ENCODE measurements around the gene ELFN2.
"Not testable (repeated sequence)": the region's sequence is repeated elsewhere in the genome, so short reads cannot be mapped to it uniquely, and the experiment has no call there.

Gene ELFN2

GRCh38 chr22:37329238-37330140 is 97.8 kb downstream of the ELFN2 start:
- Histone ChIP-seq H3K9me3 (ENCODE audit: control insufficient read depth, low read length) (no peaks in the 10 kb centered on the region), H3K4me2 (ENCODE audit: low read length) (no peak overlapping the region), H3K9ac (no peak overlapping the region), H3K27me3 (ENCODE audit: control insufficient read depth, insufficient read depth, low read length) (peaks cover 18% of the 10 kb centered on the region), H2AFZ (no peak overlapping the region), H3K27ac (no peak overlapping the region), H3K4me1 (no peaks in the 10 kb centered on the region), H3K36me3 (ENCODE audit: control insufficient read depth, insufficient read depth, low read length) (no peaks in the 10 kb centered on the region), H3K4me3 (ENCODE audit: low read depth, low read length) (no peak overlapping the region), H3K79me2 (no peaks in the 10 kb centered on the region)
- no peak for TF ChIP-seq CTCF (IDR thresholded peaks at IDR 0.05)

- not testable (repeated sequence) for H3K27ac ChIP-seq; H3K4me3 ChIP-seq (ENCODE audit: low read depth, low read length); H3K9ac ChIP-seq; H3K36me3 ChIP-seq (ENCODE audit: control insufficient read depth, insufficient read depth, low read length); H3K79me2 ChIP-seq; H2AFZ ChIP-seq; H3K9me3 ChIP-seq (ENCODE audit: control insufficient read depth, low read length); H3K4me2 ChIP-seq (ENCODE audit: low read length); H3K4me1 ChIP-seq
- H3K27me3 ChIP-seq (ENCODE audit: control insufficient read depth, insufficient read depth, low read length) = peaks cover 14% of the 10 kb centered on the region
These were observed 98.6 kb downstream of the ELFN2 start for GRCh38 chr22:37328538-37329237.

GRCh38 chr22:37328017-37328416 is 99.3 kb downstream of the ELFN2 start:
- Histone ChIP-seq H3K36me3 (ENCODE audit: control insufficient read depth, insufficient read depth, low read length) (no peaks in the 10 kb centered on the region), H3K4me1 (no peaks in the 10 kb centered on the region), H3K27ac (no peak overlapping the region), H2AFZ (no peak overlapping the region), H3K4me2 (ENCODE audit: low read length) (no peak overlapping the region), H3K79me2 (no peaks in the 10 kb centered on the region), H3K9me3 (ENCODE audit: control insufficient read depth, low read length) (no peaks in the 10 kb centered on the region), H3K4me3 (ENCODE audit: low read depth, low read length) (no peak overlapping the region), H3K27me3 (ENCODE audit: control insufficient read depth, insufficient read depth, low read length) (peaks cover 14% of the 10 kb centered on the region), H3K9ac (no peak overlapping the region)
- TF ChIP-seq CTCF (IDR thresholded peaks at IDR 0.05) = no peak

- Histone ChIP-seq H2AFZ (no peak overlapping the region), H3K27ac (no peak overlapping the region)
- no peak for TF ChIP-seq CTCF (IDR thresholded peaks at IDR 0.05)
These were observed 100.6 kb downstream of the ELFN2 start for GRCh38 chr22:37326726-37327125.

GRCh38 chr22:37325039-37325395 is 102.3 kb downstream of the ELFN2 start:
- peaks cover 10% of the 10 kb centered on the region for H3K27me3 ChIP-seq (ENCODE audit: control insufficient read depth, insufficient read depth, low read length)
- H2AFZ ChIP-seq = no peak overlapping the region
- no peaks in the 10 kb centered on the region for H3K4me1 ChIP-seq
- no peak overlapping the region for H3K27ac ChIP-seq
- H3K9me3 ChIP-seq (ENCODE audit: control insufficient read depth, low read length) = no peaks in the 10 kb centered on the region
- TF ChIP-seq CTCF (IDR thresholded peaks at IDR 0.05) = no peak
- H3K9ac ChIP-seq = no peak overlapping the region
- H3K4me3 ChIP-seq (ENCODE audit: low read depth, low read length) = no peak overlapping the region
- H3K36me3 ChIP-seq (ENCODE audit: control insufficient read depth, insufficient read depth, low read length) = no peaks in the 10 kb centered on the region
- H3K79me2 ChIP-seq = no peaks in the 10 kb centered on the region
- no peak overlapping the region for H3K4me2 ChIP-seq (ENCODE audit: low read length)

More at GRCh38 chr22:37326726-37327125, 100.6 kb downstream of the ELFN2 start:
- Histone ChIP-seq H3K79me2 (no peaks in the 10 kb centered on the region), H3K9ac (no peak overlapping the region), H3K36me3 (ENCODE audit: control insufficient read depth, insufficient read depth, low read length) (no peaks in the 10 kb centered on the region), H3K9me3 (ENCODE audit: control insufficient read depth, low read length) (no peaks in the 10 kb centered on the region), H3K4me1 (no peaks in the 10 kb centered on the region), H3K4me3 (ENCODE audit: low read depth, low read length) (no peak overlapping the region), H3K4me2 (ENCODE audit: low read length) (no peak overlapping the region), H3K27me3 (ENCODE audit: control insufficient read depth, insufficient read depth, low read length) (peaks cover 10% of the 10 kb centered on the region)

All from parathyroid adenoma (tissue), 2 donors.